KG1 (cell line): Measurements from ENCODE around the gene CDX2.

Experiments
- DNase-seq: peaks from one replicate; lab custom pipeline; 2025; lab: John Stamatoyannopoulos, UW

CDX2 gene

GRCh38 chr13:27917121-27917947, 51.8 kb downstream of the CDX2 start:
- DNase-seq, result no peak

- DNase-seq, result no peak
Measured at GRCh38 chr13:27915301-27916207, 53.6 kb downstream of the CDX2 start.

- no peak for DNase-seq
Measured at GRCh38 chr13:27913160-27913559, 56.0 kb downstream of the CDX2 start.

- DNase-seq, result no peak
Measured at GRCh38 chr13:27911521-27911920, 57.6 kb downstream of the CDX2 start.
